Stimulated activated naive CD8-positive, alpha-beta T cell treated with anti-CD3 and anti-CD28 coated beads, Interleukin-15, amount 100 ng/mL, for 72 hours (primary cell): ENCODE data around the gene SLC37A2.
"Not testable (repeated sequence)": the region's sequence is repeated elsewhere in the genome, so short reads cannot be mapped to it uniquely, and the experiment has no call there.

Experiments used
- ATAC-seq: fragments of 150-1000 bp; cut with Tn5 transposase; 2 replicates; pipeline ENCODE4 v1.10.0; 2021; ENCODE audit warnings: mild to moderate bottlenecking, moderate library complexity
- DNase-seq, 2 donors: peaks; one replicate each; pipeline ENCODE4 v3.0.0; 2021 to 2022
- H3K27ac Mint-ChIP-seq, 2 donors: one replicate each; pipeline ENCODE4 v1.8.0; 2022; ENCODE audit warnings: mild to moderate bottlenecking in 2 of 2, mixed read lengths in 2 of 2, moderate library complexity in 2 of 2
- H3K27me3 Mint-ChIP-seq: one replicate; pipeline ENCODE4 v1.8.0; 2022; ENCODE audit warnings: mixed read lengths
- H3K4me1 Mint-ChIP-seq: one replicate; pipeline ENCODE4 v1.8.0; 2022; ENCODE audit warnings: mild to moderate bottlenecking, mixed read lengths
- H3K4me3 Mint-ChIP-seq, 2 donors: one replicate each; pipeline ENCODE4 v1.8.0; 2022; ENCODE audit warnings: mild to moderate bottlenecking in 2 of 2, mixed read lengths in 2 of 2, moderate library complexity in 1 of 2
- H3K9me3 Mint-ChIP-seq, 2 donors: one replicate each; pipeline ENCODE4 v1.8.0; 2022; ENCODE audit warnings: mixed read lengths in 2 of 2

The SLC37A2 gene

GRCh38 chr11:125062931-125063428 is at the start of gene SLC37A2:
SLC37A2 (plus strand) TSS chr11:125063305; CDS start chr11:125063368, 63 bp downstream.
- Mint-ChIP-seq H3K4me1 (peaks cover 24% of the 10 kb centered on the region), H3K27ac (peak within 1 kb of the TSS; percentile 59 to 61), H3K27me3 (peaks cover 70% of the 10 kb centered on the region), H3K4me3 (peak within 1 kb of the TSS; percentile 80 to 85), H3K9me3 (no peaks in the 10 kb centered on the region)
- peak; percentile 33 to 61 for DNase-seq
- peak; percentile 90 for ATAC-seq

GRCh38 chr11:125016413-125016812 is 46.7 kb upstream of the SLC37A2 start:
- Mint-ChIP-seq H3K4me3 (no peak overlapping the region), H3K27me3 (no peaks in the 10 kb centered on the region), H3K4me1 (no peaks in the 10 kb centered on the region), H3K27ac (no peak overlapping the region), H3K9me3 (no peaks in the 10 kb centered on the region)
- no peak for DNase-seq
- no peak for ATAC-seq

GRCh38 chr11:125020342-125020741 is 42.8 kb upstream of the SLC37A2 start:
- Mint-ChIP-seq H3K9me3 (no peaks in the 10 kb centered on the region), H3K4me1 (no peaks in the 10 kb centered on the region), H3K27ac (no peak overlapping the region), H3K27me3 (no peaks in the 10 kb centered on the region), H3K4me3 (no peak overlapping the region)
- DNase-seq, result no peak
- ATAC-seq, result no peak

- DNase-seq (no peak), ATAC-seq (no peak)
- Mint-ChIP-seq H3K27ac (no peak overlapping the region), H3K4me1 (no peaks in the 10 kb centered on the region), H3K27me3 (no peaks in the 10 kb centered on the region), H3K4me3 (no peak overlapping the region), H3K9me3 (no peaks in the 10 kb centered on the region)
Observed at GRCh38 chr11:125022551-125022950, 40.6 kb upstream of the SLC37A2 start.

GRCh38 chr11:125025968-125026367 is 37.1 kb upstream of the SLC37A2 start:
- Mint-ChIP-seq H3K4me1 (no peaks in the 10 kb centered on the region), H3K27me3 (no peaks in the 10 kb centered on the region), H3K9me3 (peaks cover 0 to 9% of the 10 kb centered on the region in 2 donors), H3K27ac (no peak overlapping the region), H3K4me3 (no peak overlapping the region)
- DNase-seq (no peak), ATAC-seq (no peak)

- peaks cover 11 to 22% of the 10 kb centered on the region in 2 donors for H3K9me3 Mint-ChIP-seq
- ATAC-seq, DNase-seq, H3K27ac Mint-ChIP-seq, H3K4me1 Mint-ChIP-seq, H3K4me3 Mint-ChIP-seq, H3K27me3 Mint-ChIP-seq: not testable (repeated sequence)
Observed at GRCh38 chr11:125029431-125029830, 33.7 kb upstream of the SLC37A2 start.

- H3K4me3 Mint-ChIP-seq, result no peak overlapping the region
Observed at GRCh38 chr11:125036933-125037332, 26.2 kb upstream of the SLC37A2 start.

GRCh38 chr11:125049164-125049792 is 13.8 kb upstream of the SLC37A2 start:
- DNase-seq (no peak), ATAC-seq (no peak)
- no peaks in the 10 kb centered on the region for H3K9me3 Mint-ChIP-seq
- H3K4me1 Mint-ChIP-seq, result no peaks in the 10 kb centered on the region
- no peak overlapping the region for H3K4me3 Mint-ChIP-seq
- no peak overlapping the region for H3K27ac Mint-ChIP-seq
- no peaks in the 10 kb centered on the region for H3K27me3 Mint-ChIP-seq

More at GRCh38 chr11:125036933-125037332, 26.2 kb upstream of the SLC37A2 start:
- no peak for DNase-seq
- peak; percentile 76 for ATAC-seq
- H3K4me1 Mint-ChIP-seq, result peaks cover 9% of the 10 kb centered on the region
- H3K27ac Mint-ChIP-seq, result no peak overlapping the region
- H3K27me3 Mint-ChIP-seq, result no peaks in the 10 kb centered on the region
- H3K9me3 Mint-ChIP-seq, result peaks cover 19 to 30% of the 10 kb centered on the region in 2 donors

GRCh38 chr11:125052047-125052446 is 11.1 kb upstream of the SLC37A2 start:
- Mint-ChIP-seq H3K27me3 (no peaks in the 10 kb centered on the region), H3K4me1 (no peaks in the 10 kb centered on the region), H3K27ac (no peak overlapping the region), H3K9me3 (no peaks in the 10 kb centered on the region), H3K4me3 (no peak overlapping the region)
- no peak for DNase-seq
- no peak for ATAC-seq

GRCh38 chr11:125053167-125053566 is 9.9 kb upstream of the SLC37A2 start:
- peak; percentile 63 for ATAC-seq
- Mint-ChIP-seq H3K27me3 (no peaks in the 10 kb centered on the region), H3K4me3 (no peak overlapping the region), H3K4me1 (no peaks in the 10 kb centered on the region), H3K9me3 (no peaks in the 10 kb centered on the region), H3K27ac (no peak overlapping the region)
- no peak for DNase-seq

- Mint-ChIP-seq H3K27ac (no peak overlapping the region), H3K9me3 (no peaks in the 10 kb centered on the region), H3K4me1 (no peaks in the 10 kb centered on the region), H3K27me3 (peaks cover 7% of the 10 kb centered on the region), H3K4me3 (no peak overlapping the region)
- no peak for ATAC-seq
- DNase-seq, result no peak
Observed at GRCh38 chr11:125055107-125055715, 7.9 kb upstream of the SLC37A2 start.

- H3K9me3 Mint-ChIP-seq, ATAC-seq, H3K4me3 Mint-ChIP-seq, DNase-seq, H3K27ac Mint-ChIP-seq, H3K4me1 Mint-ChIP-seq: not testable (repeated sequence)
- H3K27me3 Mint-ChIP-seq, result peaks cover 14% of the 10 kb centered on the region
Observed at GRCh38 chr11:125056111-125056510, 7.0 kb upstream of the SLC37A2 start.

- Mint-ChIP-seq H3K9me3 (no peaks in the 10 kb centered on the region), H3K4me1 (peaks cover 3% of the 10 kb centered on the region), H3K4me3 (no peak overlapping the region), H3K27ac (no peak overlapping the region), H3K27me3 (peaks cover 21% of the 10 kb centered on the region)
- ATAC-seq (no peak), DNase-seq (no peak)
Observed at GRCh38 chr11:125056931-125057692, 6.0 kb upstream of the SLC37A2 start.

GRCh38 chr11:125057693-125058016 is 5.5 kb upstream of the SLC37A2 start:
- no peak for DNase-seq
- H3K27me3 Mint-ChIP-seq, result peaks cover 26% of the 10 kb centered on the region
- H3K9me3 Mint-ChIP-seq, result no peaks in the 10 kb centered on the region
- peaks cover 9% of the 10 kb centered on the region for H3K4me1 Mint-ChIP-seq
- ATAC-seq, result no peak
- no peak overlapping the region for H3K4me3 Mint-ChIP-seq
- H3K27ac Mint-ChIP-seq, result no peak overlapping the region

- H3K27ac Mint-ChIP-seq, result no peak overlapping the region
- ATAC-seq, result no peak
- no peaks in the 10 kb centered on the region for H3K9me3 Mint-ChIP-seq
- peaks cover 62% of the 10 kb centered on the region for H3K27me3 Mint-ChIP-seq
- peaks cover 24% of the 10 kb centered on the region for H3K4me1 Mint-ChIP-seq
- H3K4me3 Mint-ChIP-seq, result no peak overlapping the region
- DNase-seq, result no peak
Observed at GRCh38 chr11:125061281-125061680, 1.8 kb upstream of the SLC37A2 start.
